Common myeloid progenitor, CD34-positive (primary cell): ENCODE data around the gene NAA38.

ENCODE experiments used
- CTCF ChIA-PET: fragments of 350-600 bp; sonication (Branson Sonifier 250); formaldehyde crosslinking; loops from one replicate; lab custom pipeline; 2021; ENCODE audit warnings: antibody characterized with exemption; lab: Charles Lee
- POLR2A ChIA-PET: fragments of 350-600 bp; sonication (Branson Sonifier 250); formaldehyde crosslinking; loops from one replicate; lab custom pipeline; 2021; ENCODE audit warnings: antibody characterized with exemption; lab: Charles Lee
- DNase-seq, 3 donors: peaks; one replicate each; pipeline versions ENCODE4 v3.0.0 to v3.0.0-alpha.2; 2013
- H3K27ac ChIP-seq, 2 experiments: 1 replicate in 1 of 2; 2 replicates in 1 of 2; pipeline ENCODE4 v1.7.0; 2013; ENCODE audit warnings: inconsistent platforms in 2 of 2, low read length in 2 of 2, mild to moderate bottlenecking in 2 of 2, low read depth in 1 of 2, moderate library complexity in 1 of 2; ENCODE audit not compliant: severe bottlenecking in 2 of 2, insufficient read depth in 1 of 2, poor library complexity in 1 of 2
- H3K27me3 ChIP-seq, 5 experiments: replicated peaks in 2 of 5; 1 replicate in 3 of 5; 2 replicates in 2 of 5; pipeline versions ENCODE4 v1.6.1 to v1.7.0; 2013; ENCODE audit warnings: low read length in 4 of 5, mild to moderate bottlenecking in 2 of 5, moderate library complexity in 2 of 5, inconsistent platforms in 1 of 5; ENCODE audit not compliant: insufficient read depth in 5 of 5, control insufficient read depth in 4 of 5
- H3K36me3 ChIP-seq, 4 experiments: 1 replicate in 2 of 4; 2 replicates in 2 of 4; pipeline versions ENCODE4 v1.6.1 to v1.7.0; 2013; ENCODE audit warnings: low read length in 3 of 4, control low read depth in 1 of 4, mild to moderate bottlenecking in 1 of 4; ENCODE audit not compliant: control insufficient read depth in 4 of 4, insufficient read depth in 4 of 4
- H3K4me1 ChIP-seq, 4 experiments: 1 replicate in 3 of 4; 2 replicates in 1 of 4; pipeline versions ENCODE4 v1.6.1 to v1.7.1; 2013; ENCODE audit warnings: low read length in 3 of 4, mild to moderate bottlenecking in 3 of 4, control low read depth in 1 of 4, inconsistent platforms in 1 of 4, moderate library complexity in 1 of 4; ENCODE audit not compliant: control insufficient read depth in 4 of 4, insufficient read depth in 4 of 4; ENCODE audit errors: control extremely low read depth in 1 of 4
- H3K4me3 ChIP-seq, 7 experiments: 1 replicate in 4 of 7; 2 replicates in 3 of 7; pipeline versions ENCODE4 v1.5.1 to v1.7.0; 2013; ENCODE audit warnings: mild to moderate bottlenecking in 7 of 7, low read length in 6 of 7, moderate library complexity in 6 of 7, inconsistent platforms in 2 of 7, low read depth in 2 of 7, control low read depth in 1 of 7; ENCODE audit not compliant: insufficient read depth in 4 of 7, control insufficient read depth in 1 of 7; ENCODE audit errors: extremely low read depth in 1 of 7
- H3K9me3 ChIP-seq, 5 experiments: 1 replicate in 4 of 5; 2 replicates in 1 of 5; pipeline versions ENCODE4 v1.6.1 to v1.7.1; 2013; ENCODE audit warnings: low read length in 4 of 5, mild to moderate bottlenecking in 2 of 5, inconsistent platforms in 1 of 5, low read depth in 1 of 5, moderate library complexity in 1 of 5; ENCODE audit not compliant: control insufficient read depth in 4 of 5, insufficient read depth in 2 of 5; ENCODE audit errors: control extremely low read depth in 1 of 5
- WGBS: methylation state at CpG from one replicate; pipeline ENCODE4 v1.1.5; 2013; ENCODE audit not compliant: insufficient coverage; 5-methylcytosine and 5-hydroxymethylcytosine counted together

Gene NAA38

GRCh38 chr17:7886227-7887037 lies 29.1 kb upstream of the NAA38 start:
- H3K4me3 ChIP-seq, result peak overlapping the region; percentile 69 to 96 (median 88)
- peak in 2 of 3 donors; percentile 44 to 62 for DNase-seq
- H3K4me1 ChIP-seq, result peaks cover 9 to 72% (median 62%) of the 10 kb centered on the region in 4 experiments
- no peaks in the 10 kb centered on the region for H3K27me3 ChIP-seq
- POLR2A ChIA-PET, result interaction anchor here (0.7 kb wide), 1 partner anchor 18 kb away, joined by 3 read pairs; no protein-coding TSS in a partner anchor
- H3K9me3 ChIP-seq, result no peaks in the 10 kb centered on the region
- peaks cover 2 to 19% (median 13%) of the 10 kb centered on the region in 4 experiments for H3K36me3 ChIP-seq
- WGBS, result 3% methylated on average over 21 of the region's 30 CpGs
- CTCF ChIA-PET, result interaction anchor here (0.9 to 1.5 kb wide), 6 partner anchors 11 to 51 kb away, joined by 3 to 10 read pairs (median 4); no protein-coding TSS in a partner anchor
- H3K27ac ChIP-seq, result peak overlapping the region; percentile 47 to 83

GRCh38 chr17:7885367-7886226 lies 28.2 kb upstream of the NAA38 start:
- H3K27ac ChIP-seq, result peak overlapping the region; percentile 47 to 83
- CTCF ChIA-PET, result interaction anchor here (0.9 to 1.5 kb wide), 6 partner anchors 12 to 50 kb away, joined by 3 to 10 read pairs (median 4); no protein-coding TSS in a partner anchor
- DNase-seq, result peak in 2 of 3 donors; percentile 43 to 58
- H3K4me1 ChIP-seq, result peaks cover 16 to 80% (median 70%) of the 10 kb centered on the region in 4 experiments
- under 1% methylated on average over 20 of the region's 64 CpGs for WGBS
- H3K27me3 ChIP-seq, result no peaks in the 10 kb centered on the region
- H3K9me3 ChIP-seq, result no peaks in the 10 kb centered on the region
- POLR2A ChIA-PET, result interaction anchor here (0.7 kb wide), 1 partner anchor 17 kb away, joined by 3 read pairs; no protein-coding TSS in a partner anchor
- H3K4me3 ChIP-seq, result peak overlapping the region; percentile 69 to 96 (median 88)
- H3K36me3 ChIP-seq, result peaks cover 0 to 11% (median 6%) of the 10 kb centered on the region in 4 experiments

GRCh38 chr17:7884581-7885366 lies 27.4 kb upstream of the NAA38 start:
- CTCF ChIA-PET, result interaction anchor here (1.5 to 2.6 kb wide), 2 partner anchors 13 to 14 kb away, joined by 7 to 15 read pairs; no protein-coding TSS in a partner anchor
- H3K4me3 ChIP-seq, result peak overlapping the region; percentile 52 to 96 (median 82)
- DNase-seq, result peak in 1 of 3 donors; percentile 35

GRCh38 chr17:7883781-7884386 lies 26.5 kb upstream of the NAA38 start:
- CTCF ChIA-PET, result interaction anchor here (1.7 to 2.6 kb wide), 2 partner anchors 13 to 20 kb away, joined by 9 to 15 read pairs; no protein-coding TSS in a partner anchor
- peak overlapping the region in 6 of 7 experiments; percentile 19 to 94 (median 55) for H3K4me3 ChIP-seq
- peak overlapping the region in 1 of 2 experiments; percentile 49 for H3K27ac ChIP-seq
- H3K9me3 ChIP-seq, result no peaks in the 10 kb centered on the region
- H3K36me3 ChIP-seq, result peaks cover 0 to 3% (median 1%) of the 10 kb centered on the region in 4 experiments
- WGBS, result no CpG with 5 or more reads among the region's 3 CpGs
- H3K27me3 ChIP-seq, result no peaks in the 10 kb centered on the region
- POLR2A ChIA-PET, result interaction anchor here (1.0 to 1.5 kb wide), 3 partner anchors 14 to 26 kb away, joined by 3 read pairs; partner anchors contain the start of genes CYB5D1 and NAA38
- DNase-seq, result peak; percentile 61 to 88 (median 84)
- peaks cover 18 to 80% (median 69%) of the 10 kb centered on the region in 4 experiments for H3K4me1 ChIP-seq

More at GRCh38 chr17:7884581-7885366, 27.4 kb upstream of the NAA38 start:
- Histone ChIP-seq H3K27ac (peak overlapping the region in 1 of 2 experiments; percentile 58), H3K27me3 (no peaks in the 10 kb centered on the region), H3K9me3 (no peaks in the 10 kb centered on the region), H3K4me1 (peaks cover 21 to 86% (median 76%) of the 10 kb centered on the region in 4 experiments), H3K36me3 (peaks cover 0 to 7% (median 2%) of the 10 kb centered on the region in 4 experiments)
- WGBS, result 0% methylated on average over 10 of the region's 100 CpGs
- POLR2A ChIA-PET, result interaction anchor here (1.0 to 1.5 kb wide), 2 partner anchors 14 to 27 kb away, joined by 3 read pairs; partner anchors contain the start of genes CYB5D1 and NAA38

- peaks cover 14 to 69% (median 57%) of the 10 kb centered on the region in 4 experiments for H3K4me1 ChIP-seq
These were observed 25.3 kb upstream of the NAA38 start for GRCh38 chr17:7882629-7883028.

More at GRCh38 chr17:7882629-7883028, 25.3 kb upstream of the NAA38 start:
- H3K4me3 ChIP-seq, result no peak overlapping the region
- no CpG with 5 or more reads among the region's 3 CpGs for WGBS
- no peak overlapping the region for H3K27ac ChIP-seq
- ChIA-PET POLR2A (interaction anchor here (1.4 kb wide), 1 partner anchor 12 kb away, joined by 3 read pairs; no protein-coding TSS in a partner anchor), CTCF (interaction anchor here (1.3 to 2.6 kb wide), 4 partner anchors 12 to 21 kb away, joined by 3 to 15 read pairs (median 7); no protein-coding TSS in a partner anchor)
- H3K9me3 ChIP-seq, result no peaks in the 10 kb centered on the region
- no peak for DNase-seq
- peaks cover 0 to 3% (median 1%) of the 10 kb centered on the region in 4 experiments for H3K36me3 ChIP-seq
- no peaks in the 10 kb centered on the region for H3K27me3 ChIP-seq
